Neuronal stem cell (in vitro differentiated cells): Measurements from ENCODE around the gene MAD1L1.

ENCODE experiments used
- DNase-seq: peaks from one replicate; pipeline ENCODE4 v3.0.0-alpha.2; 2013; ENCODE audit warnings: low spot score
- H2AFZ ChIP-seq: one replicate; pipeline ENCODE4 v1.6.1; 2013; ENCODE audit warnings: mild to moderate bottlenecking, low read length, inconsistent platforms
- H2AK5ac ChIP-seq: 2 replicates; pipeline ENCODE4 v1.6.1; 2013; ENCODE audit warnings: low read depth, mild to moderate bottlenecking, inconsistent platforms, low read length, moderate library complexity, mixed read lengths
- H2BK120ac ChIP-seq: 2 replicates; pipeline ENCODE4 v1.6.1; 2013; ENCODE audit warnings: low read depth, mild to moderate bottlenecking, inconsistent platforms, low read length, moderate library complexity, mixed read lengths
- H2BK12ac ChIP-seq: one replicate; pipeline ENCODE4 v1.6.1; 2013; ENCODE audit warnings: low read length, inconsistent platforms
- H2BK15ac ChIP-seq: 2 replicates; pipeline ENCODE4 v1.6.1; 2013; ENCODE audit warnings: mild to moderate bottlenecking, low read length, inconsistent platforms, mixed read lengths
- H2BK5ac ChIP-seq: one replicate; pipeline ENCODE4 v1.6.1; 2013; ENCODE audit warnings: inconsistent platforms, mild to moderate bottlenecking, low read length, moderate library complexity
- H3K14ac ChIP-seq: one replicate; pipeline ENCODE4 v1.6.1; 2013; ENCODE audit warnings: low read length, inconsistent platforms
- H3K18ac ChIP-seq: 2 replicates; pipeline ENCODE4 v1.6.1; 2013; ENCODE audit warnings: low read length, inconsistent platforms
- H3K23ac ChIP-seq: 2 replicates; pipeline ENCODE4 v1.6.1; 2013; ENCODE audit warnings: low read depth, mild to moderate bottlenecking, mixed read lengths, low read length, inconsistent platforms; ENCODE audit not compliant: poor library complexity
- H3K27ac ChIP-seq: replicated peaks from 3 replicates; pipeline ENCODE4 v1.5.1; 2013; ENCODE audit warnings: low read length, inconsistent platforms
- H3K27me3 ChIP-seq, 3 experiments: 2 replicates each; pipeline ENCODE4 v1.6.1; 2013; ENCODE audit warnings: low read length in 3 of 3, mild to moderate bottlenecking in 2 of 3, inconsistent platforms in 1 of 3, low read depth in 1 of 3, mixed read lengths in 1 of 3, moderate library complexity in 1 of 3; ENCODE audit not compliant: control insufficient read depth in 3 of 3, insufficient read depth in 3 of 3
- H3K36me3 ChIP-seq, 2 donors: replicated peaks in 1 of 2; 2 replicates each; pipeline ENCODE4 v1.6.1; 2013; ENCODE audit warnings: low read length in 2 of 2; ENCODE audit not compliant: control insufficient read depth in 2 of 2, insufficient read depth in 2 of 2
- H3K4ac ChIP-seq: 2 replicates; pipeline ENCODE4 v1.6.1; 2013; ENCODE audit warnings: inconsistent platforms, mild to moderate bottlenecking, low read length, moderate library complexity
- H3K4me1 ChIP-seq, 2 donors: 1 replicate in 1 of 2; 2 replicates in 1 of 2; pipeline ENCODE4 v1.6.1; 2013; ENCODE audit warnings: low read length in 2 of 2, low read depth in 1 of 2; ENCODE audit not compliant: control insufficient read depth in 2 of 2, insufficient read depth in 1 of 2
- H3K4me2 ChIP-seq: one replicate; pipeline ENCODE4 v1.6.1; 2013; ENCODE audit warnings: mild to moderate bottlenecking, low read length, inconsistent platforms; ENCODE audit not compliant: insufficient read depth, poor library complexity, severe bottlenecking
- H3K4me3 ChIP-seq, 2 donors: 2 replicates each; pipeline ENCODE4 v1.5.1; 2013; ENCODE audit warnings: low read length in 2 of 2, mild to moderate bottlenecking in 2 of 2, inconsistent platforms in 1 of 2, moderate library complexity in 1 of 2
- H3K79me1 ChIP-seq: one replicate; pipeline ENCODE4 v1.6.1; 2013; ENCODE audit warnings: low read depth, mild to moderate bottlenecking, inconsistent platforms, low read length, moderate library complexity
- H3K9ac ChIP-seq: one replicate; pipeline ENCODE4 v1.6.1; 2013; ENCODE audit warnings: mild to moderate bottlenecking, low read depth, low read length, inconsistent platforms; ENCODE audit not compliant: poor library complexity
- H3K9me3 ChIP-seq, 2 donors: replicated peaks in 1 of 2; 2 replicates each; pipeline versions ENCODE3 to v1.6.1; 2013; ENCODE audit warnings: low read length in 2 of 2, mild to moderate bottlenecking in 2 of 2, inconsistent platforms in 1 of 2, low read depth in 1 of 2, mixed read lengths in 1 of 2, moderate library complexity in 1 of 2; ENCODE audit not compliant: control insufficient read depth in 2 of 2, insufficient read depth in 1 of 2
- H4K8ac ChIP-seq: one replicate; pipeline ENCODE4 v1.6.1; 2013; ENCODE audit warnings: low read depth, mild to moderate bottlenecking, inconsistent platforms, low read length, moderate library complexity
- H4K91ac ChIP-seq: one replicate; pipeline ENCODE4 v1.6.1; 2013; ENCODE audit warnings: low read length, low read depth, mild to moderate bottlenecking, inconsistent platforms; ENCODE audit not compliant: poor library complexity
- WGBS, 2 donors: extraction: QIAGEN DNeasy Blood & Tissue Kit; methylation state at CpG; one replicate each; pipeline ENCODE4 v1.1.7; 2013; ENCODE audit warnings: missing lambda C conversion rate in 2 of 2, mixed read lengths in 1 of 2; ENCODE audit not compliant: insufficient read length in 2 of 2, insufficient replicate concordance in 1 of 2; ENCODE audit errors: extremely low coverage in 2 of 2; 5-methylcytosine and 5-hydroxymethylcytosine counted together

The MAD1L1 gene

GRCh38 chr7:2015251-2015871, 217.4 kb downstream of the MAD1L1 start:
- no peak overlapping the region for H2BK120ac ChIP-seq
- no peak for DNase-seq
- H2AK5ac ChIP-seq, result peak overlapping the region; percentile 68
- no peak overlapping the region for H3K4me3 ChIP-seq
- H2BK15ac ChIP-seq, result no peak overlapping the region
- peaks cover 7 to 10% of the 10 kb centered on the region in 2 donors for H3K36me3 ChIP-seq
- no peak overlapping the region for H4K91ac ChIP-seq
- H3K14ac ChIP-seq, result peak overlapping the region; percentile 82
- H2BK5ac ChIP-seq, result peak overlapping the region; percentile 60
- peak overlapping the region; percentile 80 for H3K18ac ChIP-seq
- WGBS, 2 donors, result no CpG with 5 or more reads among the region's 18 CpGs
- no peaks in the 10 kb centered on the region for H3K27me3 ChIP-seq
- peaks cover 2 to 10% of the 10 kb centered on the region in 2 donors for H3K4me1 ChIP-seq
- H3K23ac ChIP-seq, result peak overlapping the region; percentile 44
- H3K79me1 ChIP-seq, result peaks cover 15% of the 10 kb centered on the region
- H2BK12ac ChIP-seq, result no peak overlapping the region
- no peak overlapping the region for H3K4ac ChIP-seq
- peak overlapping the region; percentile 65 for H4K8ac ChIP-seq
- H3K9ac ChIP-seq, result no peak overlapping the region
- H2AFZ ChIP-seq, result no peak overlapping the region
- H3K4me2 ChIP-seq, result no peak overlapping the region
- no peaks in the 10 kb centered on the region for H3K9me3 ChIP-seq
- H3K27ac ChIP-seq, result no peak overlapping the region

GRCh38 chr7:2014391-2015241, 218.1 kb downstream of the MAD1L1 start:
- Histone ChIP-seq H3K4me1 (peaks cover 2 to 4% of the 10 kb centered on the region in 2 donors), H3K14ac (peak overlapping the region; percentile 82), H3K27me3 (no peaks in the 10 kb centered on the region), H3K18ac (no peak overlapping the region), H3K9me3 (no peaks in the 10 kb centered on the region), H3K79me1 (peaks cover 15% of the 10 kb centered on the region), H3K23ac (peak overlapping the region; percentile 44), H2BK12ac (no peak overlapping the region), H3K27ac (no peak overlapping the region), H3K9ac (no peak overlapping the region), H2AFZ (no peak overlapping the region), H2AK5ac (no peak overlapping the region), H4K8ac (peak overlapping the region; percentile 65), H3K36me3 (peaks cover 7 to 10% of the 10 kb centered on the region in 2 donors), H3K4ac (no peak overlapping the region), H4K91ac (no peak overlapping the region), H2BK15ac (no peak overlapping the region), H3K4me3 (no peak overlapping the region), H2BK120ac (no peak overlapping the region), H2BK5ac (peak overlapping the region; percentile 60), H3K4me2 (no peak overlapping the region)
- WGBS, 2 donors, result no CpG with 5 or more reads among the region's 47 CpGs
- no peak for DNase-seq

- H3K27me3 ChIP-seq, result no peaks in the 10 kb centered on the region
- H3K14ac ChIP-seq, result peak overlapping the region; percentile 38
- H3K4me3 ChIP-seq, result no peak overlapping the region
- no peak overlapping the region for H2AFZ ChIP-seq
- no peak overlapping the region for H2BK120ac ChIP-seq
- no peak overlapping the region for H4K91ac ChIP-seq
- H2BK15ac ChIP-seq, result no peak overlapping the region
- peak overlapping the region; percentile 51 for H3K9ac ChIP-seq
- no peak overlapping the region for H3K4me2 ChIP-seq
- no peak overlapping the region for H3K18ac ChIP-seq
- H3K9me3 ChIP-seq, result no peaks in the 10 kb centered on the region
- H3K27ac ChIP-seq, result no peak overlapping the region
- H3K4me1 ChIP-seq, result peaks cover 2 to 3% of the 10 kb centered on the region in 2 donors
- no peak overlapping the region for H4K8ac ChIP-seq
- no peak overlapping the region for H2BK12ac ChIP-seq
- H3K4ac ChIP-seq, result peak overlapping the region; percentile 11
- H2BK5ac ChIP-seq, result peak overlapping the region; percentile 39
- DNase-seq, result no peak
- peak overlapping the region; percentile 55 for H3K23ac ChIP-seq
- no peak overlapping the region for H2AK5ac ChIP-seq
- H3K36me3 ChIP-seq, result peaks cover 7 to 10% of the 10 kb centered on the region in 2 donors
- no CpG with 5 or more reads among the region's 34 CpGs for WGBS, 2 donors
- H3K79me1 ChIP-seq, result peaks cover 13% of the 10 kb centered on the region
Measured at GRCh38 chr7:2013381-2014311, 219.1 kb downstream of the MAD1L1 start.
